IPS-18c (cell line): ENCODE results near the gene BOK.
A peak's percentile ranks its signal among the peaks of the same experiment; 100 is the strongest.

Source experiments
- H3K4me3 ChIP-seq: 2 replicates; pipeline ENCODE4 v1.7.0; 2013; ENCODE audit warnings: low read depth, mild to moderate bottlenecking, low read length, moderate library complexity; ENCODE audit not compliant: insufficient read depth
- H3K9me3 ChIP-seq: one replicate; pipeline ENCODE4 v1.6.1; 2013; ENCODE audit warnings: mild to moderate bottlenecking, low read length, moderate library complexity; ENCODE audit not compliant: control insufficient read depth, insufficient read depth

Gene BOK

DNA sequence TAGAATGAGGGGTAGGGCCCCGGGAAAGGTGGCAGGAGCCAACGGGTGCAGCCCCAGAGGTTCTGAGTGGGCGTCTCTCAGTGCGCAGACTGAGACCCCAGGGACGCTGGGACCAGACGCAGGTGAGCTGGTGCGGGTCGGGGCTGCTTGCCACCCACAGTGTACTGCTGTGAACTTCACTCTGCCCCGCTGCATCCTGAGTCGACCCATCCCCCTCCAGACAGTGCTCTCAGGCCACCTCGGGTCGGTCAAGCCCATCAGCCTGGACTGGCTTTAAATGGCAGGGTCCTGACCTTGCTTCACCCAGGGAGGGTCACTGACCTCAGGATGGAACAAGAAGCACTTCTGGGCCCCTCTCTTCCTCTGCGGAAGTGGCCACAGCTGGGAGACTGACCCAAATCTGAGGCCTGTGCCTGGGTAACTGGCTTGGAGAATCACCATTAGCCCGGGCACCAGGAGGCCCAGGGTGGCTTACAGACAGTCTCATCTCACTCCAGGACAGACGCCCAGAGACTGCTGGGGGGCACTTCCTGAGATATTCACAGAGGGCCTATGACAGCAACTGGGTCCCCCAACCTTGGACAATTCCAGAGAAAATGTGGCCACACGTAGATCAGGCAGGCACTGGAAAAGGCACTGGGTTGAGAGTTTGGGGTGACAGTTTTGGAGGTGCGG, 23.7 kb upstream of the BOK start:
- H3K4me3 ChIP-seq = no peak overlapping the region

DNA sequence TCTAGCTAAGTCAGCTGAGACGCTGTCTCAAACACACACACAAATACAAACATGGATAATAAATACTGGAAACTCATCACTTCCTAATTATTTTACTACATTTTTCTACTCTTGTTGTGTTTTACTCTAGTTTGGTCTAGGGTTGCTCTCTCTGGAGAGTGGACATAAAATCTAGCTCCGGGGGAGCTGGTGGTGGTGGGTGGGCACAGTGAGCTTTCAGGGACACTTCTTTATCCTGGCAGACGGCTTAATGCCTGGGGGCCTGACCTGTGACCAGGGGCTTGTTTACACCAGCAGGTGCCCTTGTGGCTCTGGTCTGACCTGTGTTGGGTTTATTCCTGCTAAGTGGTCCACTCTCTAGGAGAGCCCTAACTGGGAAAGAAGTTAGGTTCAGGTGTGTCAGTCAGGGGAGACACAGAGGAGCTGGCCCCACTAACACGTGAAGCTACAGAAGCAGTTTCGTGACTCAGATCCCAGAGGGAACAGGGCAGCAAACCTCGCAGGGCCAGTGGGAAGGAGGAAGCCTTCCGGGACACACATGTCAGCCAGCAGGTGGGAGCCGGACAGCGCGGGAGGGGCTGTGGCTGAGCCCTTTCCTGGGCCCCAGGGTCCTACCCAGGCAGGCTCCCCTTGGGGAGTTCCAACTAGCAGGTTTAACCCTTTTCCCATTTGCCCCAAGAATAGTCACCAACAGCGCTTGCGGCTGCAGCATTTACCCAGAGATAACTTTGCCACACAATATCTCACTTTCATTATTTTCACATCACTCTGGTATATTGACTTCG, 22.5 kb upstream of the BOK start:
- H3K9me3 ChIP-seq = no peaks in the 10 kb centered on the region

More for the DNA sequence above, 23.7 kb upstream of the BOK start:
- H3K9me3 ChIP-seq = no peaks in the 10 kb centered on the region

DNA sequence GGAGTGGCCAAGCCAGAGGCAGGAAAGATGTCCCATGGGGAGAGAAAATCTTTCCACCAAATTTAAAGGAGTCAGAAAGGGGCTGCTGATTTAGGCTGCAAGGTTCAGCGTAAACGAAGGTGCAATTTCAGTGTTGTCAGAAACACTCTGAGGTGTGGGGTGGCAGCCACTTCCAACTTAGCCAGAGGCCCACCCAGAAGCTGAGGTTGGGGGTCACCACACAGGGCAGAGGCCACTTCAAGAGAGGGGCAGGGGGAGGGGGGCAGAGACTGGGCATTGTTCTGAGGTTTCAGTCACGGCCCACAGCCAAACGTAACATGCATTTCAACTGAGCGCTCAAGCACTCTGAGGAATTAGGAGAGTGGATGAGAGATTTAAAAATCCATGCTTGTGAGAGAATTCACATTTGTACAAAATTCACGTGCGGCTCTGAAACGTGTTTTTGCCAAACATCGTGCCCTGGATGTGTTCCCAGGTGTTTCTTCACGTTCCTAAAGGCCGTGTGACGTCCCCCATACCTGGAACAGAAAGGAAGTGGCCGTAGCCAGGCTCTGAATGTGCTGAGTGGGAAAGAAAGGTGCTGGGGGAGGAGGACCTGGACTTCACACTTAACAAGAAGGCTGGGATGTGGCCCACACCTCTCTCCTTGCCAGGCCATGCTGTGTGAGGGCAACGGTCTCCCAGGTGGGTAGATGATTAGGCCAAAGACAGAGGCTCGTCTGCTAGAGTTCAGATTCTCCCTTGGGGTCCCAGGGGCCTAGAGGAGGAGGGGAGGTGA, 19.5 kb upstream of the BOK start:
- Histone ChIP-seq H3K4me3 (no peak overlapping the region), H3K9me3 (peaks cover 4% of the 10 kb centered on the region)

More for the DNA sequence above, 22.5 kb upstream of the BOK start:
- no peak overlapping the region for H3K4me3 ChIP-seq

DNA sequence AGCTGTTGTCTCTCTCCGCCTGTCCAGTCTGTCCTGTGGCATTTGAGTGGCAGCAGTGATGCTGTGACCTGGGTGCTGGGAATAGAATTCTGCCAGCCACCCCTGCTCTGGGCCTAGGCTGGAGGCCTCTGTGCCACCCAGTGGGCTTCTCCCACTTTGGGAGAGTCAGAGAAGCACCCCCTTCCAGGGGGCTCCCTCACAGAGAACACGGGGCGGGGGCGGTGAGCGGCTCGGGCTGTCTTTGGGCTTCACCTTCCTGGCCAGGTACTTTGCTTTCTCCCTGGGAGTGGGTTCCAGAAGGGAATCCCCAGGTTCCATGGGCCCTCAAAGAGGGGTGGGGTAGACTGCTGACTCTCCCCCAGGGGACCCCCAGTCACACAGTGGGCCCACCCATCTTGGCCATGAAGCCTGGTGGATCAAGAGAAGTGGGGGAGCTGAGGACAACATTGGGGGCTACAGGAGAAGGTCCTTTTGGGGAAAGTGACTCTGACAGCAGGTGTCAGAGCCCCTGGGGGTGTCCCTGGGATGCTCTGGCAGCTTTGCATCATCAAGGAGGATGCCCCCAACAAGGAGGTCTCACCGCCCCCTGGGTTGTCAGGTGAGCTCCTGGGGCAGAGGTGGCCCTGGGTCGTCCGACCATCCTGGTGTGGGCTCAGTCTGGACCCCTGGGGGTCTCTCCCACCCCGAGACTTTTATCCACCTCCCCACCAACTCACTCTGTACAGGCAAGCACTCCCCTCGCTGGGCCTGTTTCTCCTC, 18.8 kb upstream of the BOK start:
- no peak overlapping the region for H3K4me3 ChIP-seq
- peaks cover 4% of the 10 kb centered on the region for H3K9me3 ChIP-seq

DNA sequence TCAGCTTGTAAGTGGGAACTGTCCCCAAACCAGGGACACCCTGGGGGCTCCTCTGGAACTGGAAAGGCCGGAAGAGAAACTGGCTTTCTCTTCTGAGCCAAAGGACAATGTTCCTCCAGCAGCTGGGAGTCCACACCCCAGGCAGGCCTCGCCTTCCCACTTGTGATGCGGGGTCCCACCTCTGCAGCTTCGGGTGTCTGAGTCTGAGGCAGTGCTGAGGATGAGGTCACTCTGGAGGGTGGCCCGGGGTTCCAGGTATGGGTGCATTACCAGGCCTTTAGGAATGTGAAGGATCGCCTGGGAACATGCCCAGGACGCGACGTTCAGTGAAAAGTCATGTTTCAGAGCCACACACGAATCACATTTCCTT, 18.2 kb upstream of the BOK start:
- Histone ChIP-seq H3K4me3 (peak overlapping the region; percentile 70), H3K9me3 (peaks cover 4% of the 10 kb centered on the region)

DNA sequence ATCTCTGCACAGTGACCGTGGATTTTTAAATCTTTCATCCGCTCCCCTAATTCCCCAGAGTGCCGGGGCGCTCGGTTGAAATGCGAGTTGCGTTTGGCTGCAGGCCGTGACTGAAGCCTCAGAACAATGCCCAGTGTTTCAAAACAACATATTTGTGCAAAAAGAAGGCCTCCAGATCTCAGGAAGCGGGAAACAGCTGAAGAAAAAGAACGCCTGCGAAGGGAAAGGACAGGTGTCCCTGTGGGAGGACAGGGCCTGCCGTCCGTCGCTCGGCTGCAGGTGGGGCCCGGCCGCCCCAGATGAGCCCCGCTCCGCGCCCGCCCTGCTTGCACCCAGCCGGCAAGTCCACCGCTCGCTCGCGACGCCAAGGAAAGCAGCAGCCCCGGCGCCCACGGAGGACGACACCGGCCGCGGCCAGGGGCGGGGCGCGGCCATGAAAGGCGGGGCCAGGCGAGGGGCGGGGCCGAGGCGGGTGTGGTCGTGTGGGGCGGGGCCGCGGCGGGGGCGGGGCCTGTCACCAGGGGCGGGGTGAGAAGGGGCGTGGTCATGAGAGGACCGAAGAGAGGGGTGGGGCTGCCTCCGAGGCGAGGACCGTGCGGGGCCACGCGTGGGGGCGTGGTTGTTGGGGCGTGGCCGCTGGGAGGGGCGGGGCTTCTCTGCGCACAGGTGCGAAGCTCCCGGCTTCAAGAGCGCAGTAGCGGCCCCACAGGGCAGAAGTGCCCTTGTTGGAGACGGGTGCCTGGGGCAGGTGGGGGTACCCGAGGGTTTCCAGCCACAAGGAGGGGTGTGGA, 17.6 kb upstream of the BOK start:
- Histone ChIP-seq H3K4me3 (peak overlapping the region; percentile 70), H3K9me3 (peaks cover 4% of the 10 kb centered on the region)

DNA sequence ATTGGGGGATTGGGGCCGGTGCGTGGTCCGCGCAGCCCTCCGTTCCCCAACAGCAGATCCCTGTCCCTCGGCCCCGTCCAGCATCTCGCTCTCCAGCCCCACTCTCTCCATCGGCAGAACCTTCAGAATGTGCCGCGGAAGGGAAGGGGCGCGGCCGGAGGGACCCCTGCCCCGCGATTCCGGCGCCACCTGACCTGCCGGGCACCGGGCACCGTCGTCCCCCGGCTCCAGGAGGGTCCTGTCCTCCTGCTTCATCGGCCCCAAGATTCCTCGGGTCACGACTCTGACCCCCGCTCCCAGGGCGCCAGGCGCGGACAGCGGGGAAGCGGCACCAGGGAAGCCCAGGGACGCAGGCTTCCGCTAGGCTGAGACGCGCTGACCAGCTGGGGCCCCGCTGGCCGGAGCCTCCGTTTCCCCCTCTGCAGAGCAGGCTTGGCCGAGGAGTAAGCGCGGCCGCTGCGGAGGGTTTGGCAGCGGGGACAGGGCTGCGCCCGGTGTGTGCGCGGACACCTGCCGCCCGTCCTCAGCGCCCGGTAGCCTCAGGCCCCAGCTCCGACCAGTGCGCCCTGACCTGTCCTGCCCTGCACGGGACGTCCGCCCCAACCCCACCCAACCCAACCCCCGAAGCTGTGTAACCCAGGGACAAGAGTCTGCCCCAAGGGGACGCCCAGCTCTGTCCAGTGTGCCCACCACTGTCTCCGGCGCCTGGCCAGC, 16.8 kb upstream of the BOK start:
- H3K9me3 ChIP-seq = peaks cover 4% of the 10 kb centered on the region
- peak overlapping the region; percentile 50 for H3K4me3 ChIP-seq

DNA sequence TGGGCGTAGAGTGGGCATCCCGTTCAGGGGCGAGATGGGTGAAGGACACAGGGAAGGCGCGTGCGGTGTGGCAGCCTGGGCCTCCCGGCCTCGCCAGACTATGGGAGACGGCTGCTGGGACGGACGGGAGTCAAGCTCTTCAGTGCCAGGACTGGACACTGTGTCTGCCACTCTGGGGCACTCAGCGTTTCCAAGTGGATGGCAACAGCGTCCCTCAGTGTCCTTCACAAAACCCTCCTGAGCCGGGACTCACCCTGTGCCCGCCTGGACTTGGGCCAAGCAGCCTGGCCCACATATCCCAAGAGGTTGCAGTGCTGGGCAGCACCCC, 16.3 kb upstream of the BOK start:
- Histone ChIP-seq H3K4me3 (no peak overlapping the region), H3K9me3 (peaks cover 4% of the 10 kb centered on the region)

DNA sequence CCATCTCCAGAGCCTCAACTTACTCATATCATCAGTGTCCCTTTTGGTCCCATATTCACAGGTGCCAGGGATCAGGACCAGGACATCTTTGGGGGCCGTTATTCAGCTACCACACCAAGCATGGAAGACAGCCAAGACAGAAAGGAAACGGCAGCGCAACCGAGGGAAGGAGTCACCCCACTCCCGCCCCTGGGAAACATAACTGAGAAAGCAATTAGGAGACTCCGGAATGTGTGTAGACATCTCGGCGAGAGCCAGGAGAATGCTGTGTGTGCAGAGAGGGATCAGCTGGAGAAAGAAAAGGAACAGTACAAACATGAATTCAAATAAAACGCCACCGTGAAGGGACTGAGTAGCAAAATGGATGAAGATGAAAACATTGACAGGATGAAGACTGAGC, 13.4 kb upstream of the BOK start:
- Histone ChIP-seq H3K4me3 (no peak overlapping the region), H3K9me3 (peaks cover 4% of the 10 kb centered on the region)

DNA sequence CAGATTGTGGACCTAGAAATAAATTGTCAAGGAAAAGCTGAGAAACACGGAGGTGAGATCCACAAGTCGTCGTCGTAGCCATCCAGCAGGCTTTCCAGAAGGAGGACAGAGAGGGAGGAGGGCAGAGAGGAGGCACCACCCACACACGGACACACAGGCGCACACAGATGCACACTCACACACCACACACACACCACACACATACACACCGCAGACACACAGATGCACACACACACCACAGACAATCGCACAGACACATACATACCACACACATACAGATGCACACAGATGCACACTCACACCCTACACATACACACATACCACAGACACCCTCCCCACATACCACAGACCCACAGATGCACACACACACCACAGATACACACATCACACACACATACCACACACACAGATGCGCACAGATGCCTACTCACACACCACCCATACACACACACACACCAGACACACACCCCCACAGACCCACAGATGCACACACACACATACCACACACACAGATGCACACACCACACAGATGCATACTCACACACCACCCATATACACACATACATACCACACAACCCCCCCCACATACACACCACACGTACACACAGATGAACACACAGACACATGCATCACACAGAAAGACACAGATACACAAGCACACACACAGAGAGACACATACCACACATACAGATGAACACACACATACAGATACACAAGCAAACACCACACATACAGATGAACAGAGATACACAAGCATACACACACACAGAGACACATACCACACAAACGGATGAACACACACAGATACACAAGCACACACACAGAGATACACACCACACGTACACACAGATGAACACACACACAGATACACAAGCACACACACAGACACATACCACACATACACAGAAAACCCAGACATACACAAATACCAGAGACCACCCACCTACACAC, 12.7 kb upstream of the BOK start:
- Histone ChIP-seq H3K4me3 (no peak overlapping the region), H3K9me3 (peaks cover 4% of the 10 kb centered on the region)

DNA sequence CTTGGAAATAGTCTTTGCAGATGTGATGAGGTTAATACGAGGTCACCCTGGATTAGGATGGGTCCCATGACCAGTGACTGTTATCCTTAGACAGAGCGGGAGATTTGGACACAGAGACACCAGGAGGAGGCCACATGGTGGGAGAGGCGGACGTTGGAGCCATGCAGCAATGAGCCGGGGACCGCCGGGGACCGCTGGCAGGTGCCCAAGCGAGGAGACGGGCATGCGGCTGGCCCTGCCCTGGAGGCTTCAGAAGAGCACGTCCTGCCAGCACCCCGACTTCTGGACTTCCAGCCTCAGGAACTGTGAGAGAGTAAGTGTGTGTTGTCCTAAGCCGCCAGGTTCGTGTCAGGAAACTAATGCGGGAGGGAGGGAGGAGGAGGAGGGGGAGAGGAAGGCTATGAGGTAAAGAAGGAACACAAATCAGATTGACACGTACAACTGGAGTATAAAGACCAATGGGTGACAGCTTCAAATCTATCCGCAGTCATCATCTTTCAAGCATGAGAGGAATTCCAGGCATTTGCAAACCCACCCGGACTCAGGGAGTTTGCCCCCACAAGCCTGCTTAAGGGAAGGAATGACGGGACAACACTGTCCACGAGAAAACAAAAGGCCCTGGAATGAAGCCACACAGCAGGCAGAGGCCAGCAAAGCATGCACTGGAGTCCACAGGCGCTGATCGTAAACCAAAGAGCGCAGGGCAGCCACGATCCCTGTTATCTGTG, 11.6 kb upstream of the BOK start:
- H3K9me3 ChIP-seq = peaks cover under 1% of the 10 kb centered on the region
- no peak overlapping the region for H3K4me3 ChIP-seq

DNA sequence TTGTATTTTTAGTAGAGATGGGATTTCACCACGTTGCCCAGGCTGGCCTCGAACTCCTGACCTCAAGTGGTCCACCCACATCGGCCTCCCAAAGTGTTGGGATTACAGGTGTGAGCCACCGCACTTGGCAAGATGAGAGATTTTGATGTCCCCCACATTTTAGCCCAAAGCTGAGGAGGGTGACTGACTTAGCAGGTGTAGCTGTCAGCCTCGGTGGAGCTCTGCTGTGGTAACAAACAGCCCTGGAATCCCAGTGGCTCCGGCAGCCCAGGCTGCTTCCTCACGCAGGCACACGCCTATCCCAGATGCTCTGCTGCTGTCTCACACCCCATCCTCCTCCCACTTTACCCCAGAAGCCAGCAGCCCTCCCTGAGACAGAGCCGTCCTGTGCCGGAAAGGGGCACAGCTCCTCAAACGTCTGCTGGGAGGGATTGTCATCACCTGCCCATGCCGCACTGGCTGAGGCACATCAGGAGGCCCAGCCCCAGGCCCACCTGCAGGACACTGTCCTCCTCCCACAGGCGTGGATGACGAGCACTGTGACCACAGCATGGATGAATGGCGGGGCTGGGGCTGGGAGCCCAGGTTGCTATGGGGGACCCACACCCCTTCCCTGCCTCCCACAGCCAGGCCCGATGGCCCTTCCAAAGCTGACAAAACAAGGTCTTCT, 10.6 kb upstream of the BOK start:
- H3K4me3 ChIP-seq = no peak overlapping the region

DNA sequence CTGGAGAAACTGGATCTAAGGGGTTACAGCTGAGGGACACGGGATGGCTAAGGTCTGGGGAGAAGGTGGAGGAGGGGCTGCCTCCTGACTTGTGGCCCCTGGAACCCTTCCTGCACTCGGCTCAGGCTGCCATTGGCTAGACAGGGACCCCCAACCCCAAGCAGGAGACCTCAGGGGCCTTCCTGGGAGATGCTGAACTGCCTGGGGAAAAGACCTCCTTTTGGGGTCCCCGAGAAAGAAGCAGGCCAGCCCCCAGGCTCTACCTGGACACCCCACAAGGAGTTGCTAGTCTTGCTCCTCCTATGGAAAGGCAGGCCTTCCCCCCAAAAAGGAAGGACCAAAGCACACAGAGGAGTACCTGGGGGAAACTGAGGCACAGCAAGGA, 10.1 kb upstream of the BOK start:
- H3K9me3 ChIP-seq = no peaks in the 10 kb centered on the region

More for the DNA sequence above, 10.6 kb upstream of the BOK start:
- H3K9me3 ChIP-seq = no peaks in the 10 kb centered on the region

More for the DNA sequence above, 10.1 kb upstream of the BOK start:
- H3K4me3 ChIP-seq = no peak overlapping the region
